Activated CD8-positive, alpha-beta memory T cell treated with anti-CD3 and anti-CD28 coated beads for 24 hours (primary cell): ENCODE measurements around the gene MTR.
A peak's percentile ranks its signal among the peaks of the same experiment; 100 is the strongest.

ENCODE experiments used
- DNase-seq: peaks from one replicate; pipeline ENCODE4 v3.0.0-alpha.2; 2020

The MTR gene

DNA sequence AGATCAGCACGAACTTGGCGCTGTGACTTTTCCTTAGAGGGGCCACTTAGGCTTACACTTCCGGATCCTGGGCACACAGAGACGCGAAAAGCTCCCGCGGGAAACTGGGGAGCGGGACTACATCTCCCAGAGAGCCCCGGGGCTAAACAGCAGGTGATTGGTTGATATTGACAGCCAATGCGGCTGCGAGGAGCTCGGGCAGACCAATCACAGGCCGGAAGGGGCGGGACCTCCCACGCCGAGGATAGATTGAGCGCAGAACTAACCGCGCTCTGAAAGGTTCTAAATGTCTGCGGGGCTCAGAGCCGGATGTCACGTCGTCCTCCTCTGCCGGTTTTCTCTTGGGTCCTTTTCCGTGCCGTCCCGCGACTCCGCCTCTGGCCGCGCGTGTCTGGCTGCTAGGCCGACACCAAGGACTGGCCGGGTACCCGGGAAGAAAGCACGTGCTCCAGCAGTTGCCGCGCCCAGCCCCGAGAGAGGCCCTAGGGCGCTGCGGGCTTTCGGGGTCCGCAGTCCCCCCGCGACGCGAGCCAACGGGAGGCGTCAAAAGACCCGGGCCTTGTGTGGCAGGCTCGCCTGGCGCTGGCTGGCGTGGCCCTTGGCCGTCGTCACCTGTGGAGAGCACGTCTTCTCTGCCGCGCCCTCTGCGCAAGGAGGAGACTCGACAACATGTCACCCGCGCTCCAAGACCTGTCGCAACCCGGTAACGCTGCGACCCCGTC lies at the start of gene MTR:
Gene MTR (plus strand): TSS at position 258 of the 722 bp plus-strand sequence. CDS start 412 bp downstream, at position 670.
- peak; percentile 95 for DNase-seq

- DNase-seq = no peak
Observed at GRCh38 chr1:236746785-236747184, 48.3 kb upstream of the MTR start.

GRCh38 chr1:236747311-236747985 lies 47.6 kb upstream of the MTR start:
- DNase-seq = no peak

DNA sequence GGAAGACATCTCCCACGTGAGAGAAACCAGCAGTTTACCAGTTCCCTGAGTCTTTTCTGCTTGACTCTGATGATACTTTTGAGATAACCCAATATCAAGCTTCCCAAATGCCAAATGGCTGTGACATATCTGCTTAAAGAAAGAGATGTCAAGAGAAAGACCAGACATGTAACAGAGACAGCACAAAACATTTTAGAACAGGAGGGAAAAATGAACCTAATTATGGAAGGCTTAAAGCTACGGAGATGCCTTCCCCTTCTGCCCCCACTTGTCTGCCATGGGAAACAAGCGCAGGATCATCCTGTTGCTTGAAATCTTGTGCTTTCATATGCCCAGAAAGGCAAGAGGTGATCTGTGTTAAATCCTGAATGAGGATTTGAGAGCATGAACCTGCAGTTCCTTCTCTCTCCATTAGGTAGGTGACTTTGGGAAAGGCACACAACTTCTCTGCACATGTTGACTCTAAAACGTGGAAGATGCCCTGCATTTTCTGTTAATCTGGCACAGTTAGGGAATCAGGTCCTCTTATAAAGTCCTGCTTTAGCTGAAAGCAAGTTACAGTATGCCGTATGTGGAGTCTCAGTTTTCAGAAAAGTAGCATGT lies 46.7 kb upstream of the MTR start:
- no peak for DNase-seq

GRCh38 chr1:236750928-236751327 lies 44.2 kb upstream of the MTR start:
- DNase-seq = no peak

DNA sequence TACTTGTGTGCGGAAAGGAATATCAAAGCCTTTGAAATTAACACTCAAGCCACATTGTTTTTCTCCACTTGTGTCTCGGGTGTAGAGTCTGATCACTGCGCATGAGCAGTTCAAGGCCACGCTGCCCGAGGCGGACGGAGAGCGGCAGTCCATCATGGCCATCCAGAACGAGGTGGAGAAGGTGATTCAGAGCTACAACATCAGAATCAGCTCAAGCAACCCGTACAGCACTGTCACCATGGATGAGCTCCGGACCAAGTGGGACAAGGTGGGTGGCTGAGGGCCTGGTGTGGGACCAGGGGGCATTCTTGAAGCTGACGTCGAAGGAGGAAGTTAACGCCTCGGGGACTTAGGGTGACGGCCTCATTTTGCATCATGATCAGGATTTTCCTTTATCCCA lies 43.7 kb upstream of the MTR start:
- DNase-seq = no peak

- no peak for DNase-seq
Observed at GRCh38 chr1:236751935-236752334, 43.2 kb upstream of the MTR start.

GRCh38 chr1:236753516-236753915 lies 41.6 kb upstream of the MTR start:
- no peak for DNase-seq

DNA sequence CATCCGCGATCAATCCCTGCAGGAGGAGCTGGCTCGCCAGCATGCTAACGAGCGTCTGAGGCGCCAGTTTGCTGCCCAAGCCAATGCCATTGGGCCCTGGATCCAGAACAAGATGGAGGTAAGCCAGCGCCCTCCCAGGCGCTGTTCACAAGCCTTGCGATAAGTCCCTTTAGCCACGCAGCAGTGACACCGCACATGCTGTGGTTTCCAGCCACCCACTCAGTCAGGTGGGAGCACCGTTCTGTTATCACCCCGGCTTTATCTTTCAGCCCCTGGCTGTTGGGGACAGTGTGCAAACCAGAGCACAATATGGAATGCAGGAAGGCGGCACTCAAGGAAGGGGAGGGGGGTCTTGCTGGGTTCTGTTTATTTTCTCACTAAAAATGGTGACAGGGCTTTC lies 41.1 kb upstream of the MTR start:
- DNase-seq = no peak

DNA sequence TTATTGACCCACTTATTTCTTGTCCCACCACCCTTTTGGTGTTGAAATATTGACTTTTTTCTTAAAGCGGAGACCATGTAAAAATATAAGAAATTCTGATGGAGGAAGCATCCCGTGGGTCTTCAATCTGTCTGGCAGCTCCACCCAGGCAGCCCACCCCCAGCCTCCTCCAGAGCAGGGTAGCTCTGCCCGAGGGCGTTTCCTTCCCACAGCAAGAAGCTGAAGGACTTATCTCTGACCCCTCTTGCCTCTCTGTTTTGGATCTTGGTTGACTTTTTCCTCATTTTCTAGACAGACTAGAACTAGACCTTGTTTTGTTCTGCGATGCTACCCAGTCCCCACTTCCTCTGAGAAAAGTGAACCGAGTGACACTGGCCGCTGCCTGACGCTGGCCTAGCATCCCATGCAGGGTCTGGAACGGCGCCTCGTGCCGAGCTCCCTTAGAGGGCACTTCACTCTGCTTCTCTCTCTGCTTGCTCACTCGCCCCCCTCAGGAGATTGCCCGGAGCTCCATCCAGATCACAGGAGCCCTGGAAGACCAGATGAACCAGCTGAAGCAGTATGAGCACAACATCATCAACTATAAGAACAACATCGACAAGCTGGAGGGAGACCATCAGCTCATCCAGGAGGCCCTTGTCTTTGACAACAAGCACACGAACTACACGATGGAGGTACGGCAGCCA lies 40.4 kb upstream of the MTR start:
- DNase-seq = no peak

DNA sequence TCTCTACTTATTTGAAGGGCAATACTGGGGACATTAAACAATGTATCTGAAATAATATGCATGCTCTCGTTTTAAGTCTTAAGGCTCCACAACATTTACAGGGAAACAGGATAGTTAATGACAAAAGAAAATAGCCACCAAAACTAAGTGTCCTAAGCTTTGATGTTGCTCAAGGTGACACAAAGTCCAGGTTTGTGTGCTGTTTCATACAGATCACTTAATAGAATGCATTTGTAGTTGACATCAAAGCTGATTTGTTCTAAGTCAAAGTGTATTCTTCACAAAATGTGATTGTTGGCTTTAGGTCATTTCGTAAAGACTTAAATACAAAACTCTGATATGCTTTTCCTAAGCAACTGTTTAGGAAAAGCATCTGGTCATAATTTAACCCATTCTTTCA lies 37.5 kb upstream of the MTR start:
- no peak for DNase-seq

DNA sequence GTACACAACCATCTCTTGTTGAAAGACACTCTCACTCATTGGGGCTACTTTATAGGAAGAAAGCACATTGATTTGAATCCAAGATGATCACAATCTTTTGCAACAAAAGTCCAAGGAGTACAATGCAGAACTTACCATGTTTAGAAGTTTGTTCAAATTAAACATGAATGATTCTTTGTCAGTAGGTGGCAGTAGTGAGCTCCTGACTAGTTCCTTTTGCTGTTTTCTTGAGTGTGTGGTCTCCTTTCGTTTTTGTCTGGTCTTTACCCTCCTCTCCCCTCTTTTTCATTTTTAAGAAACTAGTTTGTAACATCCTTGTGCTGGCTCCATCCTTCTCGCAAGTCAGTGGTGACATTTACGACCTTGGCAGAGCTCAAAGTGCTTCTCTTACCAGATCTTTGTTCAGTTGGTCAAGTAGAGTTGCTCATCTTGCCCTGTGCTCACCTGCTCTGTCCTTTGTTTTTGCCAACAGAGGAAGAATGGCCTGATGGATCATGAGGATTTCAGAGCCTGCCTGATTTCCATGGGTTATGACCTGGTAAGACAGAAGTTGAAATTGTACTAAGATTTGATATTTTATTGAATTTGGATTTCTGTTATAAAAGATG lies 35.7 kb upstream of the MTR start:
- DNase-seq = no peak

GRCh38 chr1:236760480-236760879 lies 34.6 kb upstream of the MTR start:
- no peak for DNase-seq

DNA sequence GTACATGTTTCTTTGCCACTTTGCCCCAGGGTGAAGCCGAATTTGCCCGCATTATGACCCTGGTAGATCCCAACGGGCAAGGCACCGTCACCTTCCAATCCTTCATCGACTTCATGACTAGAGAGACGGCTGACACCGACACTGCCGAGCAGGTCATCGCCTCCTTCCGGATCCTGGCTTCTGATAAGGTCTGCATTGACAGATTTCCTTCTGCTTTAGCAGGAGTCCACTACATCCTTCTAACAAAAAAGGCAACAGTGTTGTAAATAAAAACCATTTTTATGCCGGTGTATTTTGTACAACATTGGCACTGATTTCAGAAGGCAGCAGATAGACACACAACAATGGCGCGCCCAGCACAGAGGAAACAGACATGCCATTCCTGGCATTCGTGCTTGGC lies 34.1 kb upstream of the MTR start:
- no peak for DNase-seq

DNA sequence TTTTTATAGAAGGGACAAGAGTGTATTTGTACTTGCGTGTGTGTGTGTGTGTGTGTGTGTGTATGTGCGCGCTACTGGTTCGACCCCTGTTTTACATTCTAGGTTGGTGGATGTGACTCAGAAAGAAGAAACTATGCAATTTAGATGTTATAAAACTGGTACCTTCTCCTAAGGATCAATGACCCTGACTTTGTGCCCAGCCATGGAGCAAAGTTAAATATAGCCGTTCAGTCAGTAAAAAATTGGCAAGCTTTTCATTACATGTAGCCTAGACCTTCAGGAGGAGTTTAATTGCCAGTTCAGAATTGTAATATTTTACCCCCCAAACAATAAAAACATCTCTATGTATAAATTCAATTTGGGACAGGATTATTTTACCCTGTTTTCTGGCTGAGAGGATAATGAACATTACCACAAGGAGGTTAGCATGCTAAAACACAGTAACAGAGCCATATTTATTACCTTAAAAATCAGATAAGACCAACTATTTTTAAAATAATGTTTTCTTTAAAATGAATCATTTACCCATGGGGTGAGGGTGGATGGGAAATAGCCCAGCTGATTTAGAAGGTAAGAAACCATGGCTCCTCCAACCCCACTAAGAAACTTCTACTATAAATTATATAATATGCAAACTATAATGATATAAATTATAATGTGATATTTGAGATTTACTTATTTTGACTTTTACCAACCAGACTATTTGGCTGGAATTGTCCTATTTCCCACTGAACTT lies 33.5 kb upstream of the MTR start:
- DNase-seq = no peak

DNA sequence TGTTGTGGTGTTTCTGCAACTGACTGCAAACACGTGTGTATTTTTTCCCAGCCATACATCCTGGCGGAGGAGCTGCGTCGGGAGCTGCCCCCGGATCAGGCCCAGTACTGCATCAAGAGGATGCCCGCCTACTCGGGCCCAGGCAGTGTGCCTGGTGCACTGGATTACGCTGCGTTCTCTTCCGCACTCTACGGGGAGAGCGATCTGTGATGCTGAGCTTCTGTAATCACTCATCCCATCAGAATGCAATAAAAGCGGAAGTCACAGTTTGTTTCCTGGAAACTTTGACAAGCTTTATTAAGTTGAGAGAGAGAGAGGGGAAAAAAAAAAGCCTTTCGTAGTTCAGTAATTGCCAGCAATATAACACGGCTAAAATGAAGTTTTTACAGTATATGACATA lies 32.7 kb upstream of the MTR start:
- DNase-seq = no peak

DNA sequence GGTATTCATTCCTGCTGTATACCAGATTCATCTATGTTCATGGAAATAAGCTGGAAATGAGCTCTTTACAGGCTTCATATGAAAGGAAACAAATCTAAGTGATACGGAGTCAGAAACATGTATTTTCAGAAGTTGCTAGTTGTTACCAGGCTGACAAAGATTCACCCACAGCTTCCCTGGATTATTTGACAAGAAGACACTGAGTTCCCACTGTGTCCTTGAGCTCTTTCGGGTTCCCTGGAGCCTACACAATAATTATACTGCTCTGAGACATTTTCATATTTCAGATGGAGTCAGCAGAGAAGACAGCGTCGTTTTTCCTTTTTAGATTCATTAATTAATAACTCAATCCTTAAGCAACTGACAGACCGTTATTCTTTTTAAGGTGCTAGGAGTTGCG lies 29.3 kb upstream of the MTR start:
- no peak for DNase-seq

DNA sequence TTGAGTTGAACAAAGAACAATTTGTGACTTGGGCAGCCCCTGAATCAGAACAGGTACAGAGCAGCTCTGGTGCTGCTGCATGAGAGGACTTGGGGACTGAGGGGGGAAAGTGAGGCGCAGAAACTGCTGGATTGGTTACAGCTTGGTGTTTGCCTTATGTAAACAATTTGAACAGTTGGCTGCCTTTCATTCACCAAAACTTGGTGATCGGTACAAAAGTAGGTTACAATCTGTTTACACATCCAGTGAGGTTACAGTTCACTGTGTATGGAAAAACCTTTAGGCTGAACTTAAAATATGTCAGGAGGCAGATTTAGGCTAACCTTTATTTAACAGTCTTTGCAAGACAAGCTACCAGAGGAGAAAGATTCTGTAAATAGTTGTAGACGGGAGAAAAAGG lies 28.6 kb upstream of the MTR start:
- DNase-seq = no peak

DNA sequence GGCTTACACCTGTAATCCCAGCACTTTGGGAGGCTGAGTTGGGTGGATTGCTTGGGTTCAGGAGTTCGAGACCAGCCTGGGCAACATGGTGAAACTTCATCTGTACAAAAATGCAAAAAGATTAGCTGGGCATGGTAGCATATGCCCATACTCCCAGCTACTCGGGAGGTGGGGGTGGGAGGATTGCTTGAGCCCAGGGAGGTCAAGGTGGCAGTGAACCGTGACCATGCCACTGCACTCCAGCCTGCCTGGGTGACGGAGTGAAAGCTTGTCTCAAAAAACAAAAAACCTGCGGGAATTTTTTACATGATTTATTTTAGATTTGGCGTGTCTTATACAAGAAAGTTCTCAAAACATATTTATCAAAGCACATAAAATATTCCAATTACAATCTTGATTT lies 27.8 kb upstream of the MTR start:
- no peak for DNase-seq

DNA sequence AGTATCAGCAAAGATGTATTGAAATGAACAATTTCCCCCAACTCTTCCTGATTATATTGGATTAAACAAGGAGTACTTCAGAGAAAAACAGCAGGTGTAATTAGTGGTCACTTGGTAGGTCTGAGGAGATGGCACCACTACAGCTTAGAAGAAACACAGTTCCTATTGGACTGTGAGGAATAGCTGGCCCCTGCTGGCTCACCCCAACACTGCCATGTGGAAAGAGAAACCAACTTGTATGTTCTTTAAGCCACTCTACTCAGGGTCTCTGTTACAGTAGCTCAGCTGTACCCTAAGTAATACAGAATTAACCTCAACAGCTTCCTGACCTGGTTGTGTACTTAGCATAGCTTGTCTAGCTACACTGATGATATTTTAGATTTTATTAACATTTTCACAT lies 26.5 kb upstream of the MTR start:
- DNase-seq = no peak

DNA sequence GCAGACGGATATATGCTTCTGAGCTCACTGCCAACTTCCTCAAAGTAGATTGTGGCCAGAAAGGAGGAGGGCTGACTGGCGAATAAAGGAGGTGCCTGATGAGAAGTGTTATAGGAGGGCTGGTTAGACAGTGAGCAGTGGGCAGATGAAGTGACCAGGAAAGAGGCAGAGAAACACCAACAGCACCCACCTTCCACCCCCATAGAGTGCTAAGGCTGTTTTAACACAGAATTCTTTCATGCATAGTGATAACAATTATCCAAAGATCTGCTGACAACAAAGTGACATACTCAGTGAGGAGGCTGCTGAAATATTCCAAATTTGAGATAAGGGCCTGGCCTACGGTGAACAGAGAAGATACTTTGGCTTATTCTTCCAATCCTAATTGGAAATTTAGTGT lies 21.2 kb upstream of the MTR start:
- DNase-seq = no peak

- DNase-seq = no peak
Observed at GRCh38 chr1:236774926-236775325, 20.2 kb upstream of the MTR start.

GRCh38 chr1:236779312-236779711 lies 15.8 kb upstream of the MTR start:
- DNase-seq = no peak
